PFSK-1 (cell line): Measurements from ENCODE around the gene KIF18A.

Experiments used
- FOXP2 ChIP-seq: optimal IDR thresholded peaks from 2 replicates; pipeline ENCODE3; 2011; ENCODE audit warnings: borderline replicate concordance, control low read depth, inconsistent platforms; ENCODE audit not compliant: insufficient read depth; ENCODE audit errors: extremely low read length, extremely low read depth
- POLR2AphosphoS5 ChIP-seq: IDR thresholded peaks from 2 replicates; pipeline ENCODE4 v1.6.1; 2012; ENCODE audit warnings: low read depth, mild to moderate bottlenecking, control low read depth, low read length, moderate library complexity
- TAF1 ChIP-seq: IDR thresholded peaks from 2 replicates; pipeline ENCODE4 v1.6.1; 2012; ENCODE audit warnings: low read length, control low read depth, borderline replicate concordance; ENCODE audit not compliant: insufficient read depth

DNA sequence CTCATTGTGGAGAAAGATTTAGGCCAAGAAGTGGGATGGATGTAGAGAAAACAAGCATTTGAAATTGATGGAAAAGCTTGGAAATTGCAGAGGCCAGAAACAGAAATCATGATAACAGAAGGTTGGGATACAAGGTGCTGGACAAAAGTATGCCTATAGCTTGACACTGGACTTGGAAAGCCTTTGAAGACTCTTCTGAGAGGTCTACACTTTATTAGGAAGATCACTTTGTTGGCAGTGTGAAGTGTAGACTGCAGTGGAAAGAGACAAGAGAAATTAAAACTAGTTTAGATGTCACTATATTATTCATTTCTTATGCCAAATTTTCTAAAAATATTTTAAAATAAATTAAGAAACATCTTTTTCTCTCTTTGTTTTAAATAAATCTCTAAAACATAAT is 59.1 kb downstream of the KIF18A start:
- TF ChIP-seq TAF1 (no peak), POLR2AphosphoS5 (no peak), FOXP2 (no peak)
